MCF 10A (cell line): ENCODE measurements around the gene TCF7. TPM values are rescaled to one million over a fixed set of nuclear protein-coding genes. Genes with fewer than 3 reads are reported as not detected.
A peak's percentile ranks its signal among the peaks of the same experiment; 100 is the strongest.

Experiments
- BruUV-seq: library from RNA; stranded (reverse); fragments of 400-500 nt; replicated peaks from 2 replicates; lab custom pipeline; 2021; lab: Mats Ljungman, UMichigan
- CTCF ChIA-PET: fragments of 300-600 bp; sonication (Branson Sonifier 250); formaldehyde crosslinking; extraction: SDS; loops from one replicate; lab custom pipeline; 2021; ENCODE audit warnings: antibody characterized with exemption, inconsistent platforms; lab: Yijun Ruan, JAX
- POLR2A ChIA-PET: fragments of 300-600, 350-650 bp; sonication (Branson Sonifier 250); formaldehyde crosslinking; extraction: SDS; loops from one replicate; lab custom pipeline; 2020; ENCODE audit warnings: antibody characterized with exemption, inconsistent platforms; lab: Yijun Ruan, JAX
- DNase-seq: peaks from one replicate; pipeline ENCODE4 v3.0.0-alpha.2; 2018; ENCODE audit not compliant: unreplicated experiment
- H3K27ac Mint-ChIP-seq: one replicate; pipeline ENCODE4 v1.8.0; 2022; ENCODE audit warnings: mild to moderate bottlenecking, low read depth, mixed read lengths; ENCODE audit not compliant: unreplicated experiment
- H3K27me3 Mint-ChIP-seq: one replicate; pipeline ENCODE4 v1.8.0; 2022; ENCODE audit warnings: mixed read lengths; ENCODE audit not compliant: insufficient read depth, unreplicated experiment
- H3K36me3 Mint-ChIP-seq: one replicate; pipeline ENCODE4 v1.8.0; 2022; ENCODE audit warnings: mild to moderate bottlenecking, moderate library complexity, mixed read lengths; ENCODE audit not compliant: insufficient read depth, unreplicated experiment
- H3K4me1 Mint-ChIP-seq: one replicate; pipeline ENCODE4 v1.8.0; 2022; ENCODE audit warnings: mixed read lengths; ENCODE audit not compliant: insufficient read depth, unreplicated experiment
- H3K4me3 Mint-ChIP-seq: one replicate; pipeline ENCODE4 v1.8.0; 2022; ENCODE audit warnings: mild to moderate bottlenecking, moderate library complexity, mixed read lengths; ENCODE audit not compliant: unreplicated experiment
- H3K9me3 Mint-ChIP-seq: one replicate; pipeline ENCODE4 v1.8.0; 2022; ENCODE audit warnings: mixed read lengths; ENCODE audit not compliant: unreplicated experiment
- CTCF ChIP-seq: fragments of 200-600 bp; IDR thresholded peaks from one replicate; pipeline ENCODE4 v1.8.0; 2022; ENCODE audit warnings: antibody characterized with exemption, mild to moderate bottlenecking; ENCODE audit not compliant: unreplicated experiment
- intact Hi-C: fragments of 100-400 bp; cut with micrococcal nuclease; formaldehyde crosslinking; loops from 2 replicates; pipeline ENCODE4 v1.14.1; 2022
- total RNA-seq: library from RNA; stranded (reverse); gene quantifications from 2 replicates; pipeline ENCODE4 v1.2.3, GENCODE V29; 2022

TCF7 gene
- total RNA-seq, 1 experiment from 2014 or later, result 0.42 TPM

- peak; percentile 92 for DNase-seq
- H3K36me3 Mint-ChIP-seq, result peaks cover 27% of the 10 kb centered on the region
- no peak for TF ChIP-seq CTCF
- no peaks in the 10 kb centered on the region for H3K27me3 Mint-ChIP-seq
- BruUV-seq, result no TSS peak
- intact Hi-C loops, result no loop called here
- ChIA-PET POLR2A (interaction anchor here (0.8 to 1.7 kb wide), 5 partner anchors 11 to 86 kb away, joined by 3 to 8 read pairs (median 4); partner anchors contain the start of gene SKP1), CTCF (interaction anchor here (0.6 to 2.8 kb wide), 6 partner anchors 14 to 1013 kb away, joined by 3 to 29 read pairs (median 10); no protein-coding TSS in a partner anchor)
- peaks cover 18% of the 10 kb centered on the region for H3K4me1 Mint-ChIP-seq
- no peaks in the 10 kb centered on the region for H3K9me3 Mint-ChIP-seq
- peak overlapping the region; percentile 8 for H3K27ac Mint-ChIP-seq
- no peak overlapping the region for H3K4me3 Mint-ChIP-seq
Measured at GRCh38 chr5:134125039-134126015, 10.8 kb downstream of the TCF7 start.

GRCh38 chr5:134127376-134127861 lies 12.9 kb downstream of the TCF7 start:
- intact Hi-C loops, result no loop called here

GRCh38 chr5:134127988-134128647 lies 13.6 kb downstream of the TCF7 start:
- TF ChIP-seq CTCF, result no peak
- ChIA-PET CTCF (interaction anchor here (1.3 to 5.1 kb wide), 4 partner anchors 11 to 88 kb away, joined by 4 to 56 read pairs (median 26); no protein-coding TSS in a partner anchor), POLR2A (interaction anchor here (0.6 to 0.7 kb wide), 2 partner anchors 17 to 65 kb away, joined by 3 read pairs; no protein-coding TSS in a partner anchor)
- DNase-seq, result no peak
- Mint-ChIP-seq H3K9me3 (no peaks in the 10 kb centered on the region), H3K4me3 (no peak overlapping the region), H3K36me3 (peaks cover 27% of the 10 kb centered on the region), H3K4me1 (peaks cover 18% of the 10 kb centered on the region), H3K27me3 (no peaks in the 10 kb centered on the region), H3K27ac (no peak overlapping the region)
- no TSS peak for BruUV-seq
- intact Hi-C loops, result no loop called here

More at GRCh38 chr5:134127376-134127861, 12.9 kb downstream of the TCF7 start:
- no peaks in the 10 kb centered on the region for H3K9me3 Mint-ChIP-seq
- no peak overlapping the region for H3K4me3 Mint-ChIP-seq
- H3K27ac Mint-ChIP-seq, result no peak overlapping the region
- peaks cover 18% of the 10 kb centered on the region for H3K4me1 Mint-ChIP-seq
- peak; percentile 41 for DNase-seq
- CTCF ChIA-PET, result interaction anchor here (0.7 to 5.1 kb wide), 6 partner anchors 11 to 101 kb away, joined by 3 to 56 read pairs (median 4); no protein-coding TSS in a partner anchor
- H3K36me3 Mint-ChIP-seq, result peaks cover 27% of the 10 kb centered on the region
- no peak for TF ChIP-seq CTCF
- POLR2A ChIA-PET, result interaction anchor here (0.6 to 1.2 kb wide), 5 partner anchors 9 to 88 kb away, joined by 3 to 4 read pairs (median 3); no protein-coding TSS in a partner anchor
- no TSS peak for BruUV-seq
- no peaks in the 10 kb centered on the region for H3K27me3 Mint-ChIP-seq
